ENCODE data around the gene CENPB. TPM values are rescaled to one million over a fixed set of nuclear protein-coding genes. Genes with fewer than 3 reads are reported as not detected.
A peak's percentile ranks its signal among the peaks of the same experiment; 100 is the strongest.
"Not testable (repeated sequence)": the region's sequence is repeated elsewhere in the genome, so short reads cannot be mapped to it uniquely, and the experiment has no call there.

Gene CENPB
- total RNA-seq, 1 experiment from 2014 or later, result 180 TPM

DNA sequence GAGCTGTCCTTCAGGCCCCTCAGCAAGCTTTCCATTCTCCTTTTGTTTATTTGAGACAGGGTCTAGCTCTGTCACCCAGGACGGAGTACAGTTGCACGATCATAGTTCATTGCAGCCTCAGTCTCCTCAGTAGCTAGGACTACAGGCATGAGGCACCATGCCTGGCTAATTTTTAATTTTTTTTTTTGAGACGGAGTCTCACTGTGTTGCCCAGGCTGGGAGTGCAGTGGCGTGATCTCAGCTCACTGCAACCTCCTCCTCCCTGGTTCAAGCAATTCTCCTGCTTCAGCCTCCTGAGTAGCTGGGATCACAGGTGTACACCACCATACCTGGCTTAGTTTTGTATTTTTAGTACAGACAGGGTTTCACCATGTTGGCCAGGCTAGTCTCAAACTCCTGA is 2.7 kb upstream of the CENPB start:
- not testable (repeated sequence) for DNase-seq (ENCODE audit: low read depth)

DNA sequence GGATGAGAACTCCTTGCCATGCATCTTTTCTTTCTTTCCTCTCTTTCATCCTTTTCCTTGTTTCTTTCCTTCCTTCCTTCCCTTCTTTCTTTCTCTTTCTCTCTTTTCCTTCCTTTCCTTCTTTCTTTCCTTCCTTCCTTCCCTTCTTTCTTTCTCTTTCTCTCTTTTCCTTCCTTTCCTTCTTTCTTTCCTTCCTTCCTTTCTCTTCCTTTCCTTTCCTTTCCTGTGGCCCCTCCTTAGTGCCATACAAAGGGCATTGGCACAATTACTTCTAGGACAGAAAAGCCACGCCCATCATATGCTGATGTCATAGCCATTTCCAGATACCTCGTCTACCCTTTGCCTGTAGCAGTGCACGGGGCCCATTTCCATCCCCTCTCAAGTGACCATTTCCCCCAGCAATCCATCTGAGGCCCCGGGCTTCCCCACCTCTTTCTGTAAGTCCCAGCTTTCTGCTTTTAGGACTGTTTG is 2.2 kb upstream of the CENPB start:
- DNase-seq (ENCODE audit: low read depth), result no peak

DNA sequence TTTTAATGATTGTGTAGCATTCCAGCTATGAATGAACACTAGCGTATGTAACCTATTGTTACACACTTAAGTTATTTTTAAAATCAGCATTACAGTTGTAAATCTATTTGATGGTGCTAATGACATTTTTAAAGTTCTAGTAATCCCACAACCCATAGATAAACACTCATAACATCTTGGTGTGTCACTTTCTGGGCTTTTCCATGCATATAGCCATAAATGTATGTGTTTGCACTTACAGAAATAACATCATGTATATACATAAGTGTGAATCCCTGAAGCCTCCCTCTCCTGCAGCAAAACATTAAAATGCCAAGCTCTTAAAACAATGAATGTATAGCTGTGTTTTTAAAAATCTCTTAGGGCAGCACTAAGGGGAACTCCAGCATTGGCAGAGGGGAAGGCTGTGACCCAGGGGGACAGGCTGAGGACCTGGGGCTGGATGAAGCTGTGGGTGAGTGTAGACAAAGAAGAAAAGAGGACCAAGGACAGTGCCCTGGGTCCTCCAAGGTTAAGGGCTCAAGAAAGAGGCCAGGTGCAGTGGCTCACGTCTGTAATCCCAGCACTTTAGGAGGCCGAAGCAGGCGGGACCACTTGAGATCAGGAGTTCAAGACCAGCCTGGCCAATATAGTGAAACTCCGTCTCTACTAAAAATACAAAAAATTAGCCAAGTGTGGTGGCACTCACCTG is 929 bp upstream of the CENPB start:
- no peak for DNase-seq (ENCODE audit: low read depth)

DNA sequence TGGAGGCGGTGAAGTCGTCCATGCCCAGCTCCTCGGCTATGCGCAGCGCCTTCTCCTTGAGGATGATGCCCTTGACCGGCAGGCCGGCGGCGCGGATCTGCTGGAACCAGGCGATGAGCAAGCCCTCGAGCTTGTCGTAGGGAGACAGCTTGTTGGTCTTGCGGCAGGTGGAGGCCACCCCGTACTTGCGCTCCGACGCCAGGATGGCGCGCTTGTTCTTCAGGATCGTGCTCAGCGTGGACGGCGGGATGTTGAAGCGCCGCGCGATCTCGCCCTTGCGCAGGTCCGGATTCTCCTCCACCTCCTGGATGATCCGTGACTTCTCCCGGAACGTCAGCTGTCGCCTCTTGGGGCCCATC is 435 bp downstream of the CENPB start:
- peak; percentile 39 for DNase-seq (ENCODE audit: low read depth)

DNA sequence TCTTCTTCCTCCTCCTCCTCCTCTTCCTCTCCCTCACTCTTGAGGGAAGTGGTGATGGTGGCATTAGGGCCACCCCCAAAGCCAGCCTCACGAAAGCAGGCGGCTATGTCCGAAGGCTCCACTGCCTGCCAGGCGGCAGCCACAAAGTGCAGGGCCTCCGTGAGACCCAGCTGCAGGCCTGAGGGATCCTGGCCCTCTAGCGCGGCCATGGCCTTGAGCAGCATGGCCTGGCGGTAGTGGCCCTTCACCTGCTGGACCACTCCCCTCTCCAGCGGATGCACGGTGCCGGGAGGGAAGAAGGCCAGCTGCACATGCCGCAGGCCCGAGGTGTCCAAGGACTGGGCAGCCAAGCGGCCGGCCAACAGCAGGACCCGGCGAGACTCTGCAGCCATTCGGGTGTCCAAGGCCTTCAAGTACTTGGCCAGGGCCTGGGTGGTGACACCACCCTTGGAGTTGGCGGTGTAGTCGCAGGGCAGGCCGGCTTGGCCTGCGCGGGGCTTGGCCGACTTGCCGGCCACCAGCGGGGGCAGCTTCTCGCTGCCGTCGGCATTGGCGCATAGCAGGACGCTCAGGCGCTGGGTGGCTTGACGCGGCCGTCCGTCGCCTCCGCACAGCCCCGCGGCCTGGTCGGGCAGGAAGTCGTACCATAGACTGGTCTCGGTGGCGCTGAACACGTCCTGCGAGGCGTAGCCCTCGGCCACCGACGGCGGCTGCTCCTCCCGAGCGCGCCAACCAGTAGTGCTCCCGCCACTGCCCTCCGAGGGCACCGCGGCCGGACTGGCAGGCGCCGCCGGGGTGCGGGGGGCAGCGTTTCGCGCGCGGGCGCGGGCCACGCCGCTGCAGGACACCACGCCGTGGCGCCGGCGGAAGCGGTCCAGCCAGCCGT is 1.1 kb downstream of the CENPB start:
- DNase-seq (ENCODE audit: low read depth), result no peak

DNA sequence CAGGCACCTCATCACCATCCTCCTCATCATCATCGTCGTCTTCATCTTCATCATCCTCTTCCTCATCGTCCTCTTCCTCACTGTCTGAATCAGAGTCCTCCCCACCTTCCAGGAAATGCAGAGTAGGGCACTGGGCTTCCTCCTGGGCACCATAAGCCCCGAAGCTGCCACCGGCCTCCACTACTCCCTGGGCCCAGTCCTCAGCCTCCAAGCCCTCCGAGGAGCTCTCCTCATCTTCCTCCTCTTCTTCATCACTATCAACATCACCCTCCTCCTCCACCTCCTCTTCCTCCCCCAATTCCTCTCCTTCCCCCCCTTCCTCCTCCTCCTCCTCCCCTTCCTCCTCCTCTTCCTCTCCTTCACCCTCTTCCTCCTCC is 1.7 kb downstream of the CENPB start:
- DNase-seq (ENCODE audit: low read depth), result no peak

DNA sequence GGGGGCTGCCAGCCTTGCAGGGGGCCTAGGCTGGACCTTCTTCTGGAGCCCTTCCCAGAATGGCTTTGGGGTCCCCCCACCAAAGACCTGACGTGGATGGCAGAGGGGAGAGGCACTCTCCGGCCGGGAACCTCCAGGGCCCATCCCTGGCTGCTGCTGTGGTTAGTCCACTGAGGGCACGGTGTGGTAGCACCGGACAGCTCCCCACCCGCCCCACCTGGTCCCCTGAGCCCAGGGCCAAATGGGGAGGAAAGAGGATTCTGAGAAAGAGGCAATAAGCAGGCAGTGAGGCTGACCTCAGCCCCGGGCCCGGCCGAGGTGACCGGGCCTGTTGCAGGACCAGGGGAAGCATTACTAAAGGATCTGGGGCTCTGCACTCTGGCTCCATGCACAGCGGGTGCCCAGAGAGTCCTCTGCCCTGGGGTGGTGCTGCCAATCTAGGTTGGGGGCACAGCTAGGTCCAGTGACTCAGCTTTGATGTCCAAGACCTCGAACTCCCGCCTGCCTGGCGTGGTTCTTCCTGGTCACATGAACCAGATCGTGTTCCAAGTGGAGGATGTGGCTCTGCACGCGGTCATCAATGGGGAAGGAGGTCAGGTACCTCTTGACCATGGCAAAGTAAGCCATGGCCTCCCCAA is 2.2 kb downstream of the CENPB start:
- DNase-seq (ENCODE audit: low read depth), result no peak

DNA sequence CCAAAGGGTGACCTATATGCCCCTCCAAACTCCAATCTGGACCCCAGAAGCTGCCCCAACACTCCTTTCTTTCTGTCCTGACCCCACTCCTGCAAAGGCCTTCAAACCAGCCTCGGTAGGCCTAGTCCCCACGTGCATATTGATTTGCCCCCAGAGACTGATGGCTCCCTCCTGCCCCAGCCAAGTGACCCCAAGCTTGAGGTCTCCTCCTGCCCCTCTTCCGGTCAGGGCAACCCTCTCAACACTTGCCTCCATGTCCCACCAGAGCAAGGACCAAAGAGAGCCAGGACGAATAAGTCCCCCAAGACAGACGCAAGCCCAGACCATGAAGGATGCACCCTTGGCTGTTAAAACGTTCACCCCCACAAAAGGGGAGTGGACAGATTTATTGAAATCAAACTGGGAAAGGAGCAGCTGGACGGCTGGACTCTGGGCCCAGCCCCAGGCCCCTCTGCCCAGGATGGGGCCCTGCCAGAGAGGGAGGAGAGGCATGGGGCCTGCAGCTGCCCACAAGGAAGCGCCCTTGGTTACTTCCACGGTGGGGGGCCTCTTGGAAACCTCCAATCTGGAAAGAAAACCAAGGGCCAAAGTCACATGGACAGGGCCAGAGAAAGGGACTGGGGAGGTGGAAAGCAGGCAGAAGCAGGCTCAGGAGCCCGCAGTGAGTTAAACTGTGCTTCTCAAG is 2.9 kb downstream of the CENPB start:
- DNase-seq (ENCODE audit: low read depth), result no peak

DNA sequence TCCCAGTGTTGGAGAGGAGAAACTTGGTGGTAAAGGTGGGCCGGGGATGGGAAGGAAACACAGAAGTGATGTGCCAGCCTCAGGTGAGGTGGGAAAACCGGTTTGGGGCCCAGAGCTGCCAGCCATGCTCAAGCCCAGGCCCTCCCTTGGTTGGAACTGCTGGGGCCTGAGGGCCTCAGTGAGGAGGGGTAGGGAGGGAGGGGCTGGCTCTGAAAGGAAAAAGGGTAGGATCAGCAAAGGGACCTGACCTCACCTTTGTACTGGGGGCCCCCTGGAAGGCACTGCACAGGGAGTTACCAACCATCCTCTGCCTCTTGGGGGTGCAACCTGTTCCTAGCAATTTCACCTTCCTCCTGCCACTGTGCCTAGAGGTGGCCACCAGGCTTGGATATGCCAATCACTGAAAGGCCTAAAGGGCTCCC is 3.5 kb downstream of the CENPB start:
- no peak for DNase-seq (ENCODE audit: low read depth)

DNA sequence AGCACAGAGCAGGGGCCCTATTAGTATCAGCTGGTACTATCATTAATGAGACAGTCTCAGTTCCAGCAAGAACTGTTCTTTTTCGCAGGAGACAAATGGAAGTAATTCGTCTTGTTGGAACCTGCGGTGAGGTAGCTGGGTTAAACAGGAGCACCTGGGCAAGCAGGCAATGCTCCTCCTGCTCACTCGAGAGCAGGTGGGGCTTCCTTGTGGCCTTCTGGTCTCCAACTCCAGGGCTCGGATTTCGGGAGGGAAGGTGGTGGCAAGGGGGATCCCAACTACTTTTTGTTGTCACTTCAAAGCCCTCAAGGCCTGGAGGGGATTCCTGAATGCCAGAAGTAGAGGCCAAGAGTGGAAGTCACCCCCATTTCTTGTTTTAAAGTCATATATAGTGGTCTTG is 3.9 kb downstream of the CENPB start:
- DNase-seq (ENCODE audit: low read depth), result no peak

DNA sequence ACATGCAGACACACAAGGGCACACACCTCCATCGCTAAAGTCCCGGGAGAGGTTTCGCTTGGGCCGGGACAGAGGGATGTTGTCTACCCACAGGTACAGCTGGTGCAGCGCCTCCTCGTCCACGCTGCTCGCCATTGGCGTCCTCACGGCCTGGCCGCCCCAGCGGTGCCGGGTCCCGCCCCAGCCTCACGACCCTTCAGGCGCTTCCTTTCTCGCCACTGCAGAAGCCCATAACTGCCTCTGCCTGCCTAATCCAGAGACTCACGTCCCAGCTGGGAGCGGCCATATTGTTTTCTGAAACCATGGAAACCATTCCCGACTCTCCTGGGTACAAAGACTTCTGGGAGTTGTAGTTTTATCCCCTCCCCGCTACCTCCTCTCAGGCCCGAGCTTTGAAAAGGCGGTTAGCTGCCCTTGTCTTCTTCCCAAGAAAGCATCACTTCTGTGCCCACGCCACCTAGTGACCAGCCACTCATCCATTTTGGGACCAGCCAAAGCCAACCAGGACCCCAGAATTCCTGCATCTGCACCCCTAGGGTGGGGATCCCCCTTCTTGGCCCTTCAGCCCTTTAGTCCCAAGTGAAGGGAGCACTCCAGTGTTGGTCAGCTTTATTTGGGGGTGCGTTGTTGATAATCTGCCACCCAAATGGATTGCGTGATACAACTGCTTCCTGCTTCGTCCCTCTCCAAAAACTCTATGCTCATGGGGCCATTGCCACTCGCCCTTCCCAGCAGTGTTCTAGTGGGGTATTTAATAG is 5.2 kb downstream of the CENPB start, which contains the start of gene SPEF1:
Gene SPEF1, minus strand, starts transcription at position 296 of the 758 bp plus-strand sequence. Its CDS starts 161 bp downstream, at position 135.
- DNase-seq (ENCODE audit: low read depth), result peak; percentile 96

DNA sequence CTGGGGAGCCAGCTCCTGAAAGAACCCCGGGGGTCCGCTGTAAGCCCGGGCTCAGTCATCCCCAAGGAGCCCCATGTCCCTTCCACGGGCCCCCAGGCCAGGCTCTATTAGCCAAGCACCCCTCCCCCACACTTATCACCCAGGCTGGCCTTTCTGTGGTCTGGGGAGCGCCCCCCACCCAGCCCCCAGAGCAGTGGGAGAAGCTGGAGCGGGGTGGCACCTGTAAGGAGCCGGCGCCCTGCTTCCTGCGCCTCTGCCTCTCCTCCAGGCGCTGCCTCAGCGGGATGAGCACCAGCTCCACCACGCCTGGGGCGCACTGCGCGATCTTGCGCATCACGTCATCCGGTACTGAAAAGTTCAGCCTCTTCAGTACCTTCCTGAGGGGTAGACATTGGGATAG is 7.6 kb downstream of the CENPB start:
- DNase-seq (ENCODE audit: low read depth), result no peak

DNA sequence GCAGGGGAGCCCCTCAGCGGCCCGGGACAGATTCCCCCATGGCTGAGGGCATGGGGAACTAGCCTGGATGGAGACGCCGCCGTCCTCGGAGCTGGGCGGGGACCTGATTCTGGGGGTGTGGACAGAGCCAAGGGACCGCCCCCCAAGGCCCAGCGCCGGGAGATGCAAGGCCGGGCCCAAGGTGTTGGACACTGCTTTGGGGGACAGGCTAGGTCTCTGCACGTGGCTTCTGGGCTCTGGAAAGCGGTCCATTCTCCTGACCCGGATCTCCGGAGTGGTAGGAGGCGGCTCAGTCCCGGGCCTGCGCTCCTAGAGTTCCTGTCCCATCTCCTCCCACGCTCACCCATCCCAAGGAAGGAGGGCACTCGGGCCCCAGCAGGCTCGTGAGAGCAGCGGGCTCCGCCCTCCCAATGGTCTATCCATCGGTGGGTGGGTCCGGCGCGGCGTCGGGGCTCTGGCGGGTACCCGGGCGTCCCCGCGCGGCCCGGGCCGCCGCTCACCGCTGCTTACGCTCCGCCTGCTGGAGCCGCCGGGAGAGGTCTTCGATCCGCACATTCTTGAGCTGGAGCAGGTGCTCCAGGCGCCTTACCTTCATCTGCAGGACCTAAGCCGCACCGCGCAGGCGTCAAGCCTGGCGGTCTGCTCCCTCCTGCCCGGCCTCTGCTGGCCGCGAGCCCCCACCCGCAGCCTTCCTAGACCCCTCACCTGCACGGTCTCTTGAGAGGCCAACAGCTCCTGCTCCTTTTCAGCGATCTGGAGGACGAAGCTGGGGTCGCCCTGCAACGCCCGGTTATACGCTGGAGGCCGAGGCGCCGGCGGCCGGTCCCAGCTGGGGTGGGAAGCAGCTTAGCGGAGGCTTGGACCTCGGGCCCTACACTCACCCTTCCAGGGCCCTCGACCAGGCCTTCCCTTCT is 8.6 kb downstream of the CENPB start:
- DNase-seq (ENCODE audit: low read depth), result no peak

DNA sequence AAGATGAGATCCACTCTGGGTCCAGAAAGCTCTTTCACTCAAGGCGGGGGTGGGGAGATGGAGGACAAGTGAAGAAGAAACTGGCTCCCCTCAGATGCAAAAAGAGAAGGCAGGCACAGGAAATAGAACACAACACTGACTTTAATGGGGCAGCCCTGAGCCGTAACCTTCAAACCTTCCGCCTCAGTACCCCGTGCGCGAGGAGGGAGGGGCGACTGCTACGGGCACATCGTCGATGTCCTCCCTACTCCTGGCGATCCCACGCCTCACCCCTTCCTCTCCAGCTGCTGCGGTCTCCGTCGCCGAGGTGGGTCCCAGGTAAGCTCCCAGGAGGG is 9.2 kb downstream of the CENPB start:
- DNase-seq (ENCODE audit: low read depth), result no peak

DNA sequence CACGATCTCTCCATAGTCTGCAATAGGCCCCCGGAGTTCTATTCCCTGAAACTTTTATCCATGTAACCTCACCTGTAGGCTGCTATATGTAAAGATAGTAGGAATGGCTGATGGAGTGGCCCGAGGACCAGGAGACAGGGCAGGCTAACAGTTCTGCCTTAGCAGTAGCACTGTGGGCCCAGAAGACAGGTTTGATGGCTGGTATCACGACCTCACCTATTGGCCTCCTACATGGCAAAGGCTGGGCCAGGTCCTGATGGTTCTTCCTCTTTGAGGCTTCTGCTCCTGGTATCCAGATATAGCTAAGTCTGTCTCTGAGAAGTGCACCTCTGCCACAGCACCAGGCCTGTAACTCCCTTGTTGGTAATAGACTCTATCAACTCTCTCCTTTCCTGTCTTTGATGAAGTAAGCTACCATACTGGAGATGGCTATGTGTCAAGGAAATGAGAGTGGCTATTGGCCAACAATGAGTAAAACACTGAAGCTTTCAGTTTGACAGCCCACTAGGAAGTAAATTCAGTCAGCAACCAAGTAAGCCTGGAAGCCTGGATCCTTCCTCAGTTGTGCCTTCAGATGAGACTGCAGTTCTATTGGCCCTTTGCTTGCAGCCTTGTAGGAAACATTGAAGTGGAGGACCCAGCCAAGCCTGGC is 11.0 kb downstream of the CENPB start:
- no peak for DNase-seq (ENCODE audit: low read depth)

DNA sequence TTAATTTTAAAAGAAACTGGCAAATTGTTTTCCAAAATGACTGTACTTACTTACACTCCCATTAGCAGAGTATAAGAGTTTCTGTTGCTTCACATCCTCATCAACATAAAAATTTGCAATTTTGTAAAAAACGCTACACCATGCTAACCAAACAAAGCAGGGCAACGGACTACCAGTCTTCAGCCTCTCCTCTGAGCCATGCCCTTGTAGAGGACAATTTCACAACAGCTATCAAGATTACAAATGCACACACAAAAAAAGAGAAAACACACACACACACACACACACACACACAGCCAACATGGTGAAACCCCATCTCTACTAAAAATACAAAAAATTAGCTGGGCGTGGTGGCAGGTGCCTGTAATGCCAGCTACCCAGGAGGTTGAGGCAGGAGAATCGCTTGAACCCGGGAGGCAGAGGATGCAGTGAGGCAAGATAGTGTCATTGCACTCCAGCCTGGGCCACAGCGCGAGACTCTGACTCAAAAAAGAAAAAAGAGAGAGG is 14.9 kb downstream of the CENPB start:
- DNase-seq (ENCODE audit: low read depth), result no peak

DNA sequence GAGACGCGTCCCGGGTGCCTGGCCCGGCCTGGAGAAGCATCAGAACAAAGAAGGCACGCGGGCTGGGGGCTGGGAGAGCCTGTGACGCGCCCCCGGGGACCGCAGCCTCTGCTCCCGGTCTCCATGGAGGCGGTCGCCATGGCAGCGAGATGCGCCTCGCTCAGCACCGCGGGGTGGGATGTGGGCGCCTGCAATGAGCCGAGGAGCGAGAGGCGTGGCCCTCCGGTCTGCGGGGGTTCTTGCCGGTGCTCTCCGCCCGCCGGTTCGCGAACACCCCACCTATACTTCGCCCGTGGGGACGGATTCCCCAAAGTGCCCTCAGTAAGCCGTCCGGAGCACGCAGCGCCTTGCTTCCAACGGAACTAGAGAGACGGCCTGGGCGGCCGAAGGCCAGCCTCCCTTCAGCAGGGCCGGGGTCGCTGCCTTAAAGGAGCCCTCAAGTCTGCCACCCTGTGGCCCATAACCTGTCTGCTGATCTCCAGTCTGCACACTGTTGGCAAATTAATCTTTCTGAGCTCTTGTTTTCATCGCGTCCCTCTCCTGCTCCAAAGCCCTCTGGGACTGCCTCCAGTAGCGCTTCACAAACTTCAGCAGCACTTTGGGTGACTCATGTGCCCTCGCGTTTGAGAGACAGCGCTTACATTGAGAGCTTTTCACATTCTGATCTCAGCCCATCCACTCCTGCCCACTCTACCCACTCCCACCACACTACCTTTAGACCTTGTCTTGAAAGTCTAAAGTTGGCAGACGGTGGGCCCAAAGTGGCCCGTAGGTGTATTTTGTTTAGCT is 18.0 kb downstream of the CENPB start:
- DNase-seq (ENCODE audit: low read depth), result peak; percentile 85

Data from HT1080 (cell line).